ENCODE data around the gene CD70. TPM values are rescaled to one million over a fixed set of nuclear protein-coding genes. Genes with fewer than 3 reads are reported as not detected.

Gene CD70
- total and polyA plus RNA-seq, 2 donors (not counting 3 experiments of a cell fraction or from before 2014, with no cell fraction given), result not detected

- Histone ChIP-seq H3K9me1 (replicated peaks; ENCODE audit: control insufficient read depth, extremely low read depth, insufficient read depth, low read length) (no peaks in the 10 kb centered on the region), H3K36me3 (ENCODE audit: control insufficient read depth in 2 of 2, extremely low read depth in 1 of 2, insufficient read depth in 2 of 2, low read length in 2 of 2) (no peaks in the 10 kb centered on the region), H2AFZ (ENCODE audit: low read depth, low read length) (no peak overlapping the region), H3K9me3 (replicated peaks; ENCODE audit: control insufficient read depth, insufficient read depth, low read length) (no peaks in the 10 kb centered on the region), H4K20me1 (replicated peaks; ENCODE audit: control insufficient read depth, extremely low read depth, insufficient read depth, low read length) (no peaks in the 10 kb centered on the region), H3K27ac (ENCODE audit: insufficient read depth, low read depth, low read length) (no peak overlapping the region), H3K4me3 (replicated peaks in 1 of 3; ENCODE audit: insufficient read depth in 1 of 3, low read depth in 1 of 3, low read length in 3 of 3) (no peak overlapping the region), H3K4me2 (ENCODE audit: insufficient read depth, low read length) (no peak overlapping the region), H3K27me3 (ENCODE audit: control insufficient read depth in 2 of 2, insufficient read depth in 2 of 2, low read length in 2 of 2) (no peaks in the 10 kb centered on the region), H3K4me1 (ENCODE audit: control insufficient read depth, extremely low read depth, insufficient read depth, low read length) (no peaks in the 10 kb centered on the region), H3K9ac (replicated peaks; ENCODE audit: extremely low read depth, insufficient read depth, low read length) (no peak overlapping the region), H3K79me2 (ENCODE audit: control insufficient read depth, insufficient read depth, low read length) (no peaks in the 10 kb centered on the region)
- ChIA-PET CTCF (no interaction called here), POLR2A (no interaction called here)
- DNase-seq (ENCODE audit: low read depth, low spot score) (no peak), FAIRE-seq (no peak)
- intact Hi-C loops (cut with micrococcal nuclease), result no loop called here
- dilution Hi-C loops (cut with MboI; ENCODE audit: extremely low pct_ligation_motif_present, low sequenced_read_pairs), result no loop called here
- no peak for TF ChIP-seq POLR2AphosphoS5 (IDR thresholded peaks at IDR 0.05; ENCODE audit: insufficient read depth, low read depth, low read length)
- no peak for TF ChIP-seq MAX (IDR thresholded peaks at IDR 0.05; ENCODE audit: insufficient read depth, insufficient read length)
- no peak for TF ChIP-seq JUN (IDR thresholded peaks at IDR 0.05; ENCODE audit: borderline replicate concordance, insufficient read depth, insufficient read length, low read depth)
- TF ChIP-seq POLR2A (IDR thresholded peaks at IDR 0.05; ENCODE audit: low read depth, low read length), result no peak
- TF ChIP-seq FOS (IDR thresholded peaks at IDR 0.05; ENCODE audit: borderline replicate concordance, insufficient read depth, low read length), result no peak
- TF ChIP-seq GATA2 (IDR thresholded peaks at IDR 0.05; ENCODE audit: insufficient read depth, insufficient read length, low read depth, low read length), result no peak
- no peak for TF ChIP-seq EZH2 (IDR thresholded peaks at IDR 0.05; ENCODE audit: borderline replicate concordance, low read depth, low read length, severe bottlenecking)
- TF ChIP-seq CTCF (IDR thresholded peaks at IDR 0.05; ENCODE audit: extremely low read depth in 1 of 2, insufficient read depth in 1 of 2, low read depth in 1 of 2, low read length in 2 of 2), result no peak
- no peak for TF ChIP-seq MYC (IDR thresholded peaks at IDR 0.05; ENCODE audit: low read depth, low read length)
- no TSS peak for BruUV-seq (replicated peaks)
These were observed 11.3 kb downstream of the CD70 start for GRCh38 chr19:6579450-6580178.
